Parathyroid adenoma (tissue), 2 donors: ENCODE results near the gene SLC46A1.

ENCODE experiments used
- H2AFZ ChIP-seq: fragments of 300-600 bp; sonication (generic); one replicate; pipeline ENCODE4 v1.7.0; 2017; ENCODE audit warnings: antibody characterized with exemption, mild to moderate bottlenecking
- H3K27ac ChIP-seq: fragments of 300-600 bp; sonication (generic); one replicate; pipeline ENCODE4 v1.7.0; 2017
- H3K27me3 ChIP-seq: fragments of 300-600 bp; sonication (generic); one replicate; pipeline ENCODE4 v1.7.0; 2017; ENCODE audit warnings: low read length; ENCODE audit not compliant: control insufficient read depth, insufficient read depth
- H3K36me3 ChIP-seq: fragments of 300-600 bp; sonication (generic); one replicate; pipeline ENCODE4 v1.7.0; 2017; ENCODE audit warnings: low read length; ENCODE audit not compliant: control insufficient read depth, insufficient read depth
- H3K4me1 ChIP-seq: fragments of 300-600 bp; sonication (generic); one replicate; pipeline ENCODE4 v1.7.0; 2017; ENCODE audit warnings: control low read depth
- H3K4me2 ChIP-seq: fragments of 300-600 bp; sonication (generic); one replicate; pipeline ENCODE4 v1.7.0; 2017; ENCODE audit warnings: low read length
- H3K4me3 ChIP-seq: fragments of 300-600 bp; sonication (generic); one replicate; pipeline ENCODE4 v1.7.0; 2017; ENCODE audit warnings: low read depth, low read length
- H3K79me2 ChIP-seq: fragments of 300-600 bp; sonication (generic); one replicate; pipeline ENCODE4 v1.7.0; 2017; ENCODE audit warnings: control low read depth
- H3K9ac ChIP-seq: fragments of 300-600 bp; sonication (generic); one replicate; pipeline ENCODE4 v1.7.0; 2017; ENCODE audit warnings: mild to moderate bottlenecking
- H3K9me3 ChIP-seq: fragments of 300-600 bp; sonication (generic); one replicate; pipeline ENCODE4 v1.7.0; 2017; ENCODE audit warnings: low read length; ENCODE audit not compliant: control insufficient read depth
- CTCF ChIP-seq: fragments of 300-600 bp; sonication (generic); IDR thresholded peaks from one replicate; pipeline ENCODE4 v1.7.0; 2017; ENCODE audit warnings: antibody characterized with exemption, mild to moderate bottlenecking
- donor health status: primary hyperparathyroidism.

Gene SLC46A1

GRCh38 chr17:28412099-28412498 is 6.1 kb upstream of the SLC46A1 start:
- Histone ChIP-seq H3K27ac (no peak overlapping the region), H3K79me2 (no peaks in the 10 kb centered on the region), H2AFZ (no peak overlapping the region), H3K9ac (no peak overlapping the region), H3K27me3 (no peaks in the 10 kb centered on the region), H3K4me1 (no peaks in the 10 kb centered on the region), H3K9me3 (no peaks in the 10 kb centered on the region), H3K4me2 (no peak overlapping the region), H3K36me3 (no peaks in the 10 kb centered on the region), H3K4me3 (no peak overlapping the region)
- TF ChIP-seq CTCF, result no peak

GRCh38 chr17:28407974-28408306 is 1.9 kb upstream of the SLC46A1 start:
- Histone ChIP-seq H2AFZ (no peak overlapping the region), H3K27me3 (no peaks in the 10 kb centered on the region), H3K4me2 (no peak overlapping the region), H3K4me1 (peaks cover 13% of the 10 kb centered on the region), H3K27ac (no peak overlapping the region), H3K9me3 (no peaks in the 10 kb centered on the region), H3K4me3 (no peak overlapping the region), H3K79me2 (no peaks in the 10 kb centered on the region), H3K9ac (no peak overlapping the region), H3K36me3 (no peaks in the 10 kb centered on the region)
- no peak for TF ChIP-seq CTCF

GRCh38 chr17:28407130-28407973 is 1.3 kb upstream of the SLC46A1 start:
- Histone ChIP-seq H2AFZ (no peak overlapping the region), H3K4me2 (no peak overlapping the region), H3K79me2 (no peaks in the 10 kb centered on the region), H3K4me3 (no peak overlapping the region), H3K9ac (no peak overlapping the region), H3K27me3 (no peaks in the 10 kb centered on the region), H3K9me3 (no peaks in the 10 kb centered on the region), H3K36me3 (no peaks in the 10 kb centered on the region), H3K27ac (no peak overlapping the region), H3K4me1 (peaks cover 13% of the 10 kb centered on the region)
- TF ChIP-seq CTCF, result no peak

GRCh38 chr17:28406473-28406814 is 432 bp upstream of the SLC46A1 start:
- no peak for TF ChIP-seq CTCF
- no peaks in the 10 kb centered on the region for H3K9me3 ChIP-seq
- no peak overlapping the region for H3K9ac ChIP-seq
- H3K27me3 ChIP-seq, result no peaks in the 10 kb centered on the region
- no peaks in the 10 kb centered on the region for H3K36me3 ChIP-seq
- peaks cover 13% of the 10 kb centered on the region for H3K4me1 ChIP-seq
- H3K27ac ChIP-seq, result peak overlapping the region; percentile 8
- H3K4me3 ChIP-seq, result peak overlapping the region; percentile 73
- peak overlapping the region; percentile 89 for H2AFZ ChIP-seq
- H3K4me2 ChIP-seq, result peak overlapping the region; percentile 85
- no peaks in the 10 kb centered on the region for H3K79me2 ChIP-seq
